Transverse colon (tissue), 4 donors: ENCODE results near the gene KIN. TPM values are rescaled to one million over a fixed set of nuclear protein-coding genes. Genes with fewer than 3 reads are reported as not detected.

Experiments
- DNase-seq: peaks from one replicate; pipeline ENCODE4 v3.0.0-alpha.2; 2019
- H3K27ac ChIP-seq, 4 donors: fragments of 200-600 bp; sonication (generic); 2 replicates each; pipeline ENCODE4 v1.5.1; 2016 to 2018; ENCODE audit warnings: inconsistent platforms in 4 of 4
- H3K27me3 ChIP-seq: fragments of 200-600 bp; sonication (generic); 2 replicates; pipeline ENCODE4 v1.5.1; 2017; ENCODE audit warnings: inconsistent platforms
- H3K36me3 ChIP-seq, 4 donors: fragments of 200-600 bp; sonication (generic); 2 replicates each; pipeline ENCODE4 v1.5.1; 2017 to 2019; ENCODE audit warnings: inconsistent platforms in 4 of 4
- H3K4me1 ChIP-seq, 4 donors: fragments of 200-600 bp; sonication (generic); 2 replicates each; pipeline ENCODE4 v1.5.1; 2017 to 2020; ENCODE audit warnings: inconsistent platforms in 4 of 4
- H3K4me3 ChIP-seq, 4 donors: fragments of 200-600 bp; sonication (generic); 1 replicate in 1 of 4; 2 replicates in 3 of 4; pipeline versions ENCODE4 v1.5.1 to v1.6.1; 2017 to 2019; ENCODE audit warnings: inconsistent platforms in 4 of 4
- H3K9me3 ChIP-seq, 2 donors: fragments of 200-600 bp; sonication (generic); 2 replicates each; pipeline ENCODE4 v1.5.1; 2017 to 2019; ENCODE audit warnings: inconsistent platforms in 2 of 2
- EP300 ChIP-seq: sonication (generic); formaldehyde crosslinking; IDR thresholded peaks from one replicate; pipeline ENCODE4 v1.6.1; 2017; ENCODE audit warnings: antibody characterized with exemption, low read depth
- POLR2A ChIP-seq: fragments of 450-650 bp; IDR thresholded peaks from one replicate; pipeline ENCODE4 v1.6.1; 2016; ENCODE audit warnings: antibody characterized with exemption, mild to moderate bottlenecking, moderate library complexity
- POLR2AphosphoS5 ChIP-seq, 3 donors: sonication (generic); formaldehyde crosslinking; IDR thresholded peaks; one replicate each; pipeline ENCODE4 v1.6.1; 2016; ENCODE audit warnings: antibody characterized with exemption in 3 of 3
- WGBS, 2 donors: methylation state at CpG; one replicate each; pipeline ENCODE4 v1.1.5; 2018; ENCODE audit warnings: low coverage in 1 of 2; 5-methylcytosine and 5-hydroxymethylcytosine counted together
- in situ Hi-C, 4 donors: fragments of 200-750 bp; cut with MboI; loops; one replicate each; pipeline versions ENCODE4 v1.15.0 to v1.15.1; 2017; ENCODE audit warnings: low sequenced_read_pairs in 3 of 4, low pct_ligation_motif_present in 1 of 4, low pct_unique_long_range_greater_than_20kb in 1 of 4
- intact Hi-C: fragments of 100-400 bp; cut with DNase I; formaldehyde crosslinking; loops from one replicate; pipeline ENCODE4 v1.15.1; 2023; ENCODE audit warnings: low total_unique reads
- total RNA-seq, 4 donors: library from RNA; depleted of rRNA; stranded (reverse); fragments of >200 nt; gene quantifications; one replicate each; pipeline ENCODE4 v1.1.0, GENCODE V29; 2016
- TF ChIP-seq, protein P1 (sequence below), 5 experiments: fragments of 200-600 bp in 3 of 5; fragments of 450-650 bp in 2 of 5; sonication (generic) in 3 of 5; IDR thresholded peaks; 1 replicate in 2 of 5; 2 replicates in 3 of 5; pipeline ENCODE4 v1.5.1; 2016 to 2017; ENCODE audit warnings: antibody characterized with exemption in 5 of 5, inconsistent platforms in 3 of 5, mild to moderate bottlenecking in 2 of 5, moderate library complexity in 1 of 5

KIN gene
- total RNA-seq, 4 donors from 2014 or later, result 1.8 to 10.8 (median 5.5) TPM

DNA sequence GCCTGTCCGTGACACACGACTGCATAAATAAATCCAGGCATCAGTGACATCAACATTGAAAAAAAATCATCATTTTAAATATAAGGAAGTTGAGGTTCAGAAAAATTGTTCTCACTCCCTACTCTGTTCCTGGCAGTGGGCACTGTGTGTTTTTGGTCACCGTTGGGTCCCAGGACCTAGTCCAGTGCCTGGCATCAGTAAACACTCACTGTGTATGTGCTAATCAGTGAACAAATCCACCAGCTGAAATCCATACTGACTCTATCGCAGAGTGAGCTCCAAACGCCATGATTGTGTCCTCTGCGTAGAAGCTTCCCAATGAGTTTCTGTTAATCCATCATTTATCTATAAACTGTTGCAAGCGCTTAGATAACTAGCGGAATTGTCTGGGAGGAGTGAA is 43.5 kb downstream of the KIN start:
- no peak for DNase-seq
- no peak overlapping the region for H3K27ac ChIP-seq
- H3K4me3 ChIP-seq, result no peak overlapping the region
- WGBS, 2 donors, result 84 to 93% methylated on average over 8 of the region's 8 CpGs
- H3K9me3 ChIP-seq, result no peaks in the 10 kb centered on the region
- in situ Hi-C loops (no loop called here), intact Hi-C loops (no loop called here)
- no peaks in the 10 kb centered on the region for H3K4me1 ChIP-seq
- H3K36me3 ChIP-seq, result no peaks in the 10 kb centered on the region
- no peaks in the 10 kb centered on the region for H3K27me3 ChIP-seq
- no peak for TF ChIP-seq EP300
- TF ChIP-seq, protein P1, sequence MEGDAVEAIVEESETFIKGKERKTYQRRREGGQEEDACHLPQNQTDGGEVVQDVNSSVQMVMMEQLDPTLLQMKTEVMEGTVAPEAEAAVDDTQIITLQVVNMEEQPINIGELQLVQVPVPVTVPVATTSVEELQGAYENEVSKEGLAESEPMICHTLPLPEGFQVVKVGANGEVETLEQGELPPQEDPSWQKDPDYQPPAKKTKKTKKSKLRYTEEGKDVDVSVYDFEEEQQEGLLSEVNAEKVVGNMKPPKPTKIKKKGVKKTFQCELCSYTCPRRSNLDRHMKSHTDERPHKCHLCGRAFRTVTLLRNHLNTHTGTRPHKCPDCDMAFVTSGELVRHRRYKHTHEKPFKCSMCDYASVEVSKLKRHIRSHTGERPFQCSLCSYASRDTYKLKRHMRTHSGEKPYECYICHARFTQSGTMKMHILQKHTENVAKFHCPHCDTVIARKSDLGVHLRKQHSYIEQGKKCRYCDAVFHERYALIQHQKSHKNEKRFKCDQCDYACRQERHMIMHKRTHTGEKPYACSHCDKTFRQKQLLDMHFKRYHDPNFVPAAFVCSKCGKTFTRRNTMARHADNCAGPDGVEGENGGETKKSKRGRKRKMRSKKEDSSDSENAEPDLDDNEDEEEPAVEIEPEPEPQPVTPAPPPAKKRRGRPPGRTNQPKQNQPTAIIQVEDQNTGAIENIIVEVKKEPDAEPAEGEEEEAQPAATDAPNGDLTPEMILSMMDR (IDR thresholded peaks at IDR 0.05), result no peak

DNA sequence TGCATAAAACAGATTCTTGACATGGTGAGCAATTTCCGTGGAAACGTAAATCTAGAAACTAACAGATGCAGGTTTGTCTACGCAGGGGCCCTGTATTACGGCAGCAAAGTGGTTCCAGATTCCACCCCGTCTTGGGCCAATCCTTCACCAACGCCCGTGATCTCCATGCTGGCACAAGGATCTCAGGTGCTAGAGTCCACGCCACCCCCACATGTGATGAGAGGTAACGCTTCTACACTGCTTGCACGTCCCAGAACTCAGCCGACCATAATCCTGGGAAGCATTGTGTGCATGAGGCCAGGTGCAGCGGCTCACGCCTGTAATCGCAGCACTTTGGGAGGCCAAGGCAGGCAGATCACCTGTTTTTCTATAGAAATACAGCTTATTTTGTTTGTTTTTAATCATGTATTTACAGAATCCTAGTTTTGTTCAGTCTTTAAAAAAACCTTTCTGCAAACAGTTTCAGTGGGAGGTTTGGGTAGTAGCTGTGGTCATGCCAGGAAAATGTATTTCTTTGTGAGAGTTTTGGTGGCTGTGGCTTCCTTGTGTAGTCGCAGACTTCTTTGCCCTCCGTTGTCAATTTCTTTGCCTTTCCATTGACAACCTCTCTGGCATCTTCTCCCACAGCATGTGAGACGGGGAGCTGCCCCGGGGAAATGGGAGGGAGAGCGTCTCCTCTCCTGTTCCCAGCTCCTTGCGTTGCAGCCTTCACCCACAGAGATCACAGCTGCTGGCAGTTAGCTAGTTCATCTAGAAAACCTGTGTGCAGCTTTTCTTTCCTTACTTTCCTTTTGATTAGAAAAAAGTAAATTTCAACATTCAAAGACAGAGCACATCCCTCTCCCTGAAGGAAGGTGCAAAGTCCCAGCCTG is 49.0 kb downstream of the KIN start:
- no peak overlapping the region for H3K27ac ChIP-seq
- H3K27me3 ChIP-seq, result no peaks in the 10 kb centered on the region
- H3K4me3 ChIP-seq, result no peak overlapping the region
- H3K36me3 ChIP-seq, result no peaks in the 10 kb centered on the region
- no peak for DNase-seq
- 70 to 79% methylated on average over 5 to 20 of the region's 20 CpGs for WGBS, 2 donors
- no peaks in the 10 kb centered on the region for H3K4me1 ChIP-seq
- TF ChIP-seq POLR2A (no peak), POLR2AphosphoS5 (IDR thresholded peaks at IDR 0.05) (no peak), EP300 (no peak)
- TF ChIP-seq, protein P1 (IDR thresholded peaks at IDR 0.05), result no peak
- intact Hi-C loops, result loop anchor here (10.0 kb wide), 1 partner anchor 1396 kb away; no protein-coding TSS in a partner anchor
- H3K9me3 ChIP-seq, result no peaks in the 10 kb centered on the region
- in situ Hi-C loops, result no loop called here

DNA sequence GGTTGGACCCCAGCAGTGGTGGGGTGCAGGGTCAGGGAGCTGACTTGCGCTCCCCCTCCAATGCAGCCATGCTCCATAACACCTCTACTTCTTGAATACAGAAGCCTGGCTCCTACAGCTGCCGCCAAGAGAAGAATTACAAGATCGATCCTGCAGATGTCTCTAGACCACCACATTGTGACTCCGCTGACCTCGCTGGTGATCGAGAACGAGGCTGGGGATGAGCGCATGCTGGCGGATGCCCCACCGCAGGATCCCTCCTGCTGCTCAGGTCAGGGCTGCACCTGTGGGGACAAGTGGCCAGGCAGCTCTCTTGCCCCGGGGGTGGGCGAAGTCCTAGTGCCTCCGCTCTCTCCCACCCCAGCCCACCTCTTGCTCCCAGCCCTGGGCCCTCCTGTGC is 53.0 kb downstream of the KIN start:
- no peak for DNase-seq
- no peaks in the 10 kb centered on the region for H3K36me3 ChIP-seq
- H3K4me3 ChIP-seq, result no peak overlapping the region
- TF ChIP-seq, protein P1 (IDR thresholded peaks at IDR 0.05), result no peak
- TF ChIP-seq POLR2A (no peak), POLR2AphosphoS5 (IDR thresholded peaks at IDR 0.05) (no peak), EP300 (no peak)
- intact Hi-C loops (loop anchor here (10.0 kb wide), 1 partner anchor 1400 kb away; no protein-coding TSS in a partner anchor), in situ Hi-C loops (no loop called here)
- no peak overlapping the region for H3K27ac ChIP-seq
- no peaks in the 10 kb centered on the region for H3K27me3 ChIP-seq
- no peaks in the 10 kb centered on the region for H3K4me1 ChIP-seq
- 92% methylated on average over 13 of the region's 13 CpGs; no CpG with 5 or more reads in 1 of the 2 donors for WGBS, 2 donors
- H3K9me3 ChIP-seq, result no peaks in the 10 kb centered on the region

DNA sequence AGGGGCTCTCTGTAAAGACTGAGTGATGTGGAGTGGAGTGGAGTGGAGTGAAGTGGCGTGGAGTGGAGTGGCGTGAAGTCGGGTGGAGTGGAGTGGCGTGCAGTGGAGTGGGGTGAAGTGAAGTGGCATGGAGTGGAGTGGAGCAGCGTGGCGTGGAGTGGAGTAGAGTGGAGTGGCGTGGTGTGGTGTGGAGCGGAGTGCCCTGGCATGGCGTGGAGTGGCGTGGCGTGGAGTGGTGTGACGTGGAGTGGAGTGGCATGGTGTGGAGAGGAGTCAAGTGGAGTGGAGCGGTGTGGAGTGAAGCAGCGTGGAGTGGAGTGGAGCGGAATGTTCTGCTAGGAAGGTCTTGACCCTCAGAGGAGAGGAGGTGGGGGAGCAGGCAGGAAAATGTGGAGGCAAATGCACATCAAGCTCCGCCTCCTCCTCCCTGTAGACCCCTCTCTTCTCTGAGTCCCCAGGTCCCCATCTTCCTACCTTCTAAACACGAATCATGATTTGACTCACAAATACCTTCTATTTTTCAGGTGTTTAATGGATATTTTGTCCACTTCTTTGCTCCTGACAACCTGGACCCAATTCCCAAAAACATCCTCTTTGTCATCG is 64.8 kb downstream of the KIN start:
- H3K36me3 ChIP-seq, result no peaks in the 10 kb centered on the region
- no peak for TF ChIP-seq POLR2A
- TF ChIP-seq, protein P1 (IDR thresholded peaks at IDR 0.05), result no peak
- no peak for TF ChIP-seq POLR2AphosphoS5 (IDR thresholded peaks at IDR 0.05)
- TF ChIP-seq EP300, result no peak
- no peaks in the 10 kb centered on the region for H3K9me3 ChIP-seq
- no peak overlapping the region for H3K4me3 ChIP-seq
- H3K27ac ChIP-seq, result no peak overlapping the region
- DNase-seq, result no peak
- no peaks in the 10 kb centered on the region for H3K4me1 ChIP-seq
- H3K27me3 ChIP-seq, result peaks cover 4% of the 10 kb centered on the region
- in situ Hi-C loops (no loop called here), intact Hi-C loops (no loop called here)
- WGBS, 2 donors, result 85 to 90% methylated on average over 14 to 18 of the region's 18 CpGs
